Erythroblast (primary cell): ENCODE data around the gene ADCY5.

ENCODE experiments used
- GATA1 ChIP-seq: IDR thresholded peaks from 2 replicates; pipeline ENCODE4 v1.6.1; 2011; ENCODE audit warnings: low read depth, mild to moderate bottlenecking, control low read depth, low read length, moderate library complexity
- POLR2A ChIP-seq: IDR thresholded peaks from 2 replicates; pipeline ENCODE4 v1.6.1; 2011; ENCODE audit warnings: mild to moderate bottlenecking, low read length

DNA sequence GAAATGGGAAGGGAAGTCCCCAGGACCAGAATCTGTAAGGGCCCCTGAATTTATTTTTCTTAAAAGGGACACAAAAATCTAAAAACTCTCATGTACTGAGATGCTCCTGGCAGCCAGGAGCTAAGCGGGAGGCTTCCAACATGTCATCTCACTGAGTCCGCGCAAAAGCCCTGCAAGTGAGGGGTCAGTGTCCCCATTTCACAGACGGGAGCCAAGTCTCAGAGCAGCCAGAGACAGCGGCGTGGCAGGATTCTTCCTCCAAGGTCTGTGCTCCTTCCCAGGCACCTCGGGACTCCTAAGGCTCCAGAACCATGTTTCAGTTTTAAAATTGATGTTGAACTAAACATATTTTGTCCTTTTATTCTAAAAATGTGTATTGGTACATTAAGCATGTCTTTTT lies 114.8 kb downstream of the ADCY5 start:
- no peak for TF ChIP-seq POLR2A
- no peak for TF ChIP-seq GATA1
